IMR-90 (cell line): Measurements from ENCODE around the gene ETV6. TPM values are rescaled to one million over a fixed set of nuclear protein-coding genes. Genes with fewer than 3 reads are reported as not detected.

Experiments
- ATAC-seq: fragments of 200-7000 bp; cut with Tn5 transposase; 2 replicates; pipeline ENCODE4 v1.9.1; 2020; ENCODE audit warnings: low read depth, mild to moderate bottlenecking, moderate library complexity
- BruUV-seq: library from RNA; stranded (reverse); fragments of 400-500 nt; replicated peaks from 2 replicates; lab custom pipeline; 2021; lab: Mats Ljungman, UMichigan
- CTCF ChIA-PET: fragments of 300-600 bp; formaldehyde crosslinking; extraction: SDS; loops from one replicate; lab custom pipeline; 2021; ENCODE audit warnings: antibody characterized with exemption; lab: Yijun Ruan, JAX
- POLR2A ChIA-PET: fragments of 300-600 bp; sonication (Branson Sonifier 250); formaldehyde crosslinking; loops from one replicate; lab custom pipeline; 2022; ENCODE audit warnings: antibody characterized with exemption; ENCODE audit not compliant: unreplicated experiment; lab: Charles Lee
- DNase-seq: peaks from one replicate; pipeline ENCODE4 v3.0.0; 2013
- H2AFZ ChIP-seq: replicated peaks from 2 replicates; pipeline ENCODE3; 2013; ENCODE audit warnings: low read length, mild to moderate bottlenecking; ENCODE audit not compliant: poor library complexity
- H2AK5ac ChIP-seq: 2 replicates; pipeline ENCODE4 v1.6.1; 2013; ENCODE audit warnings: low read depth, low read length, inconsistent platforms
- H2AK9ac ChIP-seq: replicated peaks from 2 replicates; pipeline ENCODE3; 2013; ENCODE audit warnings: mild to moderate bottlenecking, low read depth, low read length, moderate library complexity; ENCODE audit not compliant: poor library complexity
- H2BK120ac ChIP-seq: 2 replicates; pipeline ENCODE4 v1.6.1; 2013; ENCODE audit warnings: low read depth, low read length, inconsistent platforms
- H2BK15ac ChIP-seq: 3 replicates; pipeline ENCODE4 v1.6.1; 2013; ENCODE audit warnings: low read depth, low read length, inconsistent platforms
- H2BK20ac ChIP-seq: 2 replicates; pipeline ENCODE4 v1.6.1; 2013; ENCODE audit warnings: low read depth, mild to moderate bottlenecking, inconsistent platforms, low read length, moderate library complexity
- H2BK5ac ChIP-seq: 2 replicates; pipeline ENCODE4 v1.6.1; 2013; ENCODE audit warnings: mild to moderate bottlenecking, low read depth, low read length, inconsistent platforms; ENCODE audit not compliant: poor library complexity, severe bottlenecking
- H3K14ac ChIP-seq: replicated peaks from 2 replicates; pipeline ENCODE4 v1.6.1; 2013; ENCODE audit warnings: low read depth, low read length, inconsistent platforms
- H3K18ac ChIP-seq: 2 replicates; pipeline ENCODE4 v1.6.1; 2013; ENCODE audit warnings: low read depth, low read length, control low read depth
- H3K23ac ChIP-seq: 2 replicates; pipeline ENCODE4 v1.6.1; 2013; ENCODE audit warnings: low read depth, low read length, inconsistent platforms
- H3K27ac ChIP-seq: 2 replicates; pipeline ENCODE4 v1.5.1; 2013; ENCODE audit warnings: mild to moderate bottlenecking, control low read depth, low read length; ENCODE audit not compliant: insufficient read depth
- H3K27me3 ChIP-seq: 2 replicates; pipeline ENCODE4 v1.6.1; 2013; ENCODE audit warnings: low read length; ENCODE audit not compliant: control insufficient read depth, insufficient read depth
- H3K36me3 ChIP-seq: 2 replicates; pipeline ENCODE4 v1.6.1; 2013; ENCODE audit warnings: low read length, mixed read lengths; ENCODE audit not compliant: control insufficient read depth, insufficient read depth
- H3K4ac ChIP-seq: 2 replicates; pipeline ENCODE4 v1.6.1; 2013; ENCODE audit warnings: low read depth, low read length, inconsistent platforms
- H3K4me1 ChIP-seq: 2 replicates; pipeline ENCODE4 v1.6.1; 2013; ENCODE audit warnings: low read length, mixed read lengths; ENCODE audit not compliant: control insufficient read depth, insufficient read depth
- H3K4me2 ChIP-seq: 2 replicates; pipeline ENCODE4 v1.6.1; 2013; ENCODE audit warnings: low read depth, mild to moderate bottlenecking, control low read depth, low read length, moderate library complexity
- H3K4me3 ChIP-seq: 2 replicates; pipeline ENCODE4 v1.5.1; 2013; ENCODE audit warnings: low read depth, mild to moderate bottlenecking, control low read depth, low read length, moderate library complexity; ENCODE audit not compliant: insufficient read depth
- H3K56ac ChIP-seq: 2 replicates; pipeline ENCODE4 v1.6.1; 2013; ENCODE audit warnings: low read length, inconsistent platforms; ENCODE audit not compliant: insufficient read depth; ENCODE audit errors: extremely low read depth
- H3K79me1 ChIP-seq, 2 experiments: 2 replicates each; pipeline ENCODE4 v1.6.1; 2013; ENCODE audit warnings: low read length in 2 of 2, inconsistent platforms in 1 of 2, low read depth in 1 of 2
- H3K9ac ChIP-seq: 2 replicates; pipeline ENCODE4 v1.6.1; 2013; ENCODE audit warnings: low read depth, low read length, control low read depth
- H3K9me1 ChIP-seq: 2 replicates; pipeline ENCODE4 v1.6.1; 2013; ENCODE audit warnings: low read length, inconsistent platforms; ENCODE audit not compliant: insufficient read depth
- H3K9me3 ChIP-seq: 2 replicates; pipeline ENCODE4 v1.6.1; 2013; ENCODE audit warnings: low read length; ENCODE audit not compliant: control insufficient read depth, insufficient read depth
- H4K20me1 ChIP-seq: 2 replicates; pipeline ENCODE4 v1.6.1; 2013; ENCODE audit warnings: low read length, inconsistent platforms; ENCODE audit not compliant: insufficient read depth
- H4K5ac ChIP-seq: 2 replicates; pipeline ENCODE4 v1.6.1; 2013; ENCODE audit warnings: mild to moderate bottlenecking, low read depth, low read length, control low read depth
- H4K8ac ChIP-seq, 2 experiments: 2 replicates each; pipeline ENCODE4 v1.6.1; 2013; ENCODE audit warnings: low read depth in 2 of 2, low read length in 2 of 2, control low read depth in 1 of 2, inconsistent platforms in 1 of 2
- H4K91ac ChIP-seq: 2 replicates; pipeline ENCODE4 v1.6.1; 2013; ENCODE audit warnings: low read depth, low read length, inconsistent platforms; ENCODE audit not compliant: insufficient read depth
- BHLHE40 ChIP-seq: fragments of 150-350 bp; IDR thresholded peaks from 2 replicates; pipeline ENCODE4 v1.6.1; 2016; ENCODE audit warnings: mild to moderate bottlenecking, low read depth, low read length
- CEBPB ChIP-seq: IDR thresholded peaks from 2 replicates; pipeline ENCODE4 v1.6.1; 2012; ENCODE audit warnings: low read depth, low read length, improper control_type of control experiment
- CHD1 ChIP-seq: IDR thresholded peaks from 2 replicates; pipeline ENCODE4 v1.6.1; 2012; ENCODE audit warnings: low read depth, low read length, improper control_type of control experiment
- CTCF ChIP-seq: conservative IDR thresholded peaks from 2 replicates; pipeline ENCODE4 v1.5.1; 2012; ENCODE audit warnings: mild to moderate bottlenecking, low read depth, low read length, improper control_type of control experiment
- ELK1 ChIP-seq: fragments of 150-350 bp; IDR thresholded peaks from 2 replicates; pipeline ENCODE4 v1.6.1; 2016; ENCODE audit warnings: low read depth, mild to moderate bottlenecking, low read length, moderate library complexity, borderline replicate concordance
- FOS ChIP-seq: fragments of 150-350 bp; IDR thresholded peaks from 2 replicates; pipeline ENCODE4 v1.6.1; 2016; ENCODE audit warnings: low read depth, low read length
- MAFK ChIP-seq: IDR thresholded peaks from 2 replicates; pipeline ENCODE4 v1.6.1; 2012; ENCODE audit warnings: low read depth, low read length, improper control_type of control experiment
- MAZ ChIP-seq: IDR thresholded peaks from 2 replicates; pipeline ENCODE4 v1.6.1; 2012; ENCODE audit warnings: low read depth, mild to moderate bottlenecking, low read length, improper control_type of control experiment, moderate library complexity, borderline replicate concordance
- MXI1 ChIP-seq: IDR thresholded peaks from 2 replicates; pipeline ENCODE4 v1.6.1; 2012; ENCODE audit warnings: low read depth, mild to moderate bottlenecking, low read length, moderate library complexity, borderline replicate concordance
- NFE2L2 ChIP-seq: fragments of 150-350 bp; IDR thresholded peaks from 2 replicates; pipeline ENCODE4 v1.6.1; 2016; ENCODE audit warnings: low read depth, mild to moderate bottlenecking, low read length
- POLR2A ChIP-seq: IDR thresholded peaks from 2 replicates; pipeline ENCODE4 v1.6.1; 2012; ENCODE audit warnings: mild to moderate bottlenecking, low read depth, low read length
- RAD21 ChIP-seq: IDR thresholded peaks from 2 replicates; pipeline ENCODE4 v1.6.1; 2012; ENCODE audit warnings: low read length, improper control_type of control experiment
- RCOR1 ChIP-seq: IDR thresholded peaks from 2 replicates; pipeline ENCODE4 v1.6.1; 2012; ENCODE audit warnings: mild to moderate bottlenecking, low read length, improper control_type of control experiment; ENCODE audit not compliant: insufficient replicate concordance
- RFX5 ChIP-seq: IDR thresholded peaks from 2 replicates; pipeline ENCODE4 v1.8.0; 2012; ENCODE audit warnings: low read depth, mild to moderate bottlenecking, low read length, moderate library complexity
- SMC3 ChIP-seq: fragments of 150-350 bp; IDR thresholded peaks from 2 replicates; pipeline ENCODE4 v1.6.1; 2016; ENCODE audit warnings: low read depth, mild to moderate bottlenecking, antibody characterized with exemption, low read length, moderate library complexity
- USF2 ChIP-seq: fragments of 150-350 bp; IDR thresholded peaks from 2 replicates; pipeline ENCODE4 v1.6.1; 2017; ENCODE audit warnings: mild to moderate bottlenecking, antibody characterized with exemption, low read length, low read depth
- WGBS, 2 experiments: methylation state at CpG; one replicate each; pipeline versions ENCODE4 v1.1.5 to v1.1.7; 2013; ENCODE audit warnings: missing lambda C conversion rate in 2 of 2; ENCODE audit not compliant: insufficient read length in 1 of 2; ENCODE audit errors: extremely low coverage in 2 of 2; 5-methylcytosine and 5-hydroxymethylcytosine counted together
- dilution Hi-C: fragments of 300-500 bp; cut with HindIII; formaldehyde crosslinking; loops from one replicate; pipeline ENCODE4 v1.14.3; 2018; ENCODE audit warnings: low sequenced_read_pairs; ENCODE audit not compliant: unreplicated experiment
- in situ Hi-C: fragments of 300-500 bp; cut with MboI; formaldehyde crosslinking; loops from 3 replicates; pipeline ENCODE4 v1.14.3; 2019; ENCODE audit warnings: low sequenced_read_pairs, inconsistent platforms, mixed read lengths
- intact Hi-C: fragments of 100-400 bp; cut with micrococcal nuclease; formaldehyde crosslinking; loops from 2 replicates; pipeline ENCODE4 v1.10.0; 2022
- polyA plus RNA-seq, 3 experiments: library from polyadenylated mRNA; depleted of rRNA; stranded (reverse); fragments of >200 nt; gene quantifications; 2 replicates each; pipeline ENCODE4 v1.2.3, GENCODE V29; 2012; ENCODE audit warnings: low replicate concordance in 1 of 3
- total RNA-seq: library from RNA; depleted of rRNA; stranded (reverse); fragments of >200 nt; gene quantifications from 2 replicates; pipeline ENCODE4 v1.2.3, GENCODE V29; 2012

ETV6 gene
- total and polyA plus RNA-seq, 2 of the 4 experiments (the other 2 are of a cell fraction): 8.4 to 9.9 TPM

- no peak overlapping the region for H2AK5ac ChIP-seq
- no peak overlapping the region for H3K9ac ChIP-seq
- H3K9me1 ChIP-seq: no peaks in the 10 kb centered on the region
- no peak overlapping the region for H3K4me3 ChIP-seq
- no peak overlapping the region for H3K56ac ChIP-seq
- no peak overlapping the region for H4K91ac ChIP-seq
- H2AFZ ChIP-seq: no peak overlapping the region
- no peak overlapping the region for H2AK9ac ChIP-seq
- no peak overlapping the region for H3K23ac ChIP-seq
- H3K18ac ChIP-seq: no peak overlapping the region
- no peaks in the 10 kb centered on the region for H4K20me1 ChIP-seq
- H4K8ac ChIP-seq: no peak overlapping the region
- in situ Hi-C loops (no loop called here), dilution Hi-C loops (no loop called here), intact Hi-C loops (no loop called here)
- no peak overlapping the region for H3K14ac ChIP-seq
- H4K5ac ChIP-seq: no peak overlapping the region
- no peak overlapping the region for H2BK20ac ChIP-seq
- ChIA-PET CTCF (no interaction called here), POLR2A (no interaction called here)
- H2BK120ac ChIP-seq: no peak overlapping the region
- H2BK15ac ChIP-seq: no peak overlapping the region
- WGBS, 2 experiments: no CpG with 5 or more reads among the region's 4 CpGs
- peaks cover 3% of the 10 kb centered on the region for H3K27me3 ChIP-seq
- no peaks in the 10 kb centered on the region for H3K9me3 ChIP-seq
- H3K4me1 ChIP-seq: peaks cover 3% of the 10 kb centered on the region; the same call in 1 of the 2 replicates
- no peaks in the 10 kb centered on the region for H3K36me3 ChIP-seq
- H3K4me2 ChIP-seq: no peak overlapping the region
- ATAC-seq (no peak), DNase-seq (no peak)
- H3K27ac ChIP-seq: no peak overlapping the region
- no TSS peak for BruUV-seq
- TF ChIP-seq USF2 (no peak), CEBPB (no peak), POLR2A (no peak), RCOR1 (no peak), CTCF (no peak), RFX5 (no peak), BHLHE40 (no peak), NFE2L2 (no peak), RAD21 (no peak), SMC3 (no peak), MAFK (no peak), ELK1 (no peak), FOS (no peak), MXI1 (no peak), MAZ (no peak), CHD1 (no peak)
- H3K4ac ChIP-seq: no peak overlapping the region
- no peak overlapping the region for H2BK5ac ChIP-seq
- H3K79me1 ChIP-seq: no peaks in the 10 kb centered on the region
Measured at GRCh38 chr12:11939223-11939622, 289.7 kb downstream of the ETV6 start.
